HepG2 (cell line): ENCODE data around the gene SMYD2. TPM values are rescaled to one million over a fixed set of nuclear protein-coding genes. Genes with fewer than 3 reads are reported as not detected.

Source experiments
- ATAC-seq: fragments of 200-7000 bp; cut with Tn5 transposase; 3 replicates; pipeline ENCODE4 v1.9.1; 2020; ENCODE audit warnings: mild to moderate bottlenecking, moderate library complexity
- BruUV-seq: library from RNA; stranded (reverse); fragments of 400-500 nt; replicated peaks from 2 replicates; lab custom pipeline; 2021; lab: Mats Ljungman, UMichigan
- CTCF ChIA-PET: fragments of 300-600 bp; formaldehyde crosslinking; extraction: SDS; loops from one replicate; lab custom pipeline; 2021; ENCODE audit warnings: low total read pairs, inconsistent platforms, low intra/inter-chr PET ratio; lab: Yijun Ruan, JAX
- POLR2A ChIA-PET: fragments of 350-600 bp; sonication (Branson Sonifier 250); formaldehyde crosslinking; loops from one replicate; lab custom pipeline; 2020; ENCODE audit warnings: antibody characterized with exemption, inconsistent platforms; lab: Yijun Ruan, JAX
- DNase-seq: peaks from one replicate; pipeline ENCODE4 v3.0.0-alpha.2; 2015; ENCODE audit warnings: low spot score
- FAIRE-seq: peaks from 3 replicates; lab custom pipeline; 2011; peaks lifted over from hg19 to GRCh38; lab: Jason Lieb, UNC
- H2AFZ ChIP-seq: one replicate; pipeline ENCODE4 v1.6.1; 2011; ENCODE audit warnings: low read length, inconsistent platforms
- H3K27ac ChIP-seq: fragments of 300-600 bp; 3 replicates; pipeline ENCODE4 v1.8.0; 2011; ENCODE audit warnings: mixed run types, mild to moderate bottlenecking, mixed read lengths, low read length, inconsistent platforms; ENCODE audit not compliant: insufficient read depth; ENCODE audit errors: extremely low read length
- H3K27me3 ChIP-seq, 2 experiments: fragments of 200-600 bp in 1 of 2; 2 replicates in 1 of 2; 3 replicates in 1 of 2; pipeline versions ENCODE4 v1.6.0 to v1.8.0; 2011; ENCODE audit warnings: low read length in 2 of 2, mild to moderate bottlenecking in 2 of 2, moderate library complexity in 2 of 2, inconsistent platforms in 1 of 2; ENCODE audit not compliant: insufficient read depth in 2 of 2, control insufficient read depth in 1 of 2
- H3K36me3 ChIP-seq, 2 experiments: fragments of 200-600 bp in 1 of 2; replicated peaks in 1 of 2; 2 replicates in 1 of 2; 3 replicates in 1 of 2; pipeline versions ENCODE4 v1.5.1 to v1.8.0; 2011; ENCODE audit warnings: low read length in 2 of 2, inconsistent platforms in 1 of 2; ENCODE audit not compliant: insufficient read depth in 2 of 2, control insufficient read depth in 1 of 2
- H3K4me1 ChIP-seq: 2 replicates; pipeline ENCODE4 v1.5.1; 2012; ENCODE audit warnings: low read length, inconsistent platforms; ENCODE audit not compliant: insufficient read depth
- H3K4me2 ChIP-seq: 2 replicates; pipeline ENCODE4 v1.6.0; 2011; ENCODE audit warnings: low read depth, low read length, inconsistent platforms
- H3K4me3 ChIP-seq, 3 experiments: fragments of 200-600 bp in 1 of 3; sonication (generic), shearing (Covaris generic) in 1 of 3; replicated peaks in 1 of 3; 2 replicates each; pipeline ENCODE4 v1.5.1; 2011 to 2016; ENCODE audit warnings: low read length in 3 of 3, inconsistent platforms in 2 of 3, low read depth in 2 of 3, mild to moderate bottlenecking in 2 of 3, control low read depth in 1 of 3, mixed read lengths in 1 of 3; ENCODE audit not compliant: insufficient read depth in 1 of 3
- H3K79me2 ChIP-seq: one replicate; pipeline ENCODE4 v1.6.1; 2011; ENCODE audit warnings: low read length, inconsistent platforms; ENCODE audit not compliant: insufficient read depth
- H3K9ac ChIP-seq: 2 replicates; pipeline ENCODE4 v1.6.0; 2011; ENCODE audit warnings: mild to moderate bottlenecking, low read depth, low read length, inconsistent platforms; ENCODE audit not compliant: insufficient read depth
- H3K9me3 ChIP-seq: 2 replicates; pipeline ENCODE4 v1.5.1; 2012; ENCODE audit warnings: mild to moderate bottlenecking, low read length
- H4K20me1 ChIP-seq: 2 replicates; pipeline ENCODE4 v1.6.0; 2011; ENCODE audit warnings: inconsistent platforms, mild to moderate bottlenecking, low read length, moderate library complexity; ENCODE audit not compliant: insufficient read depth
- NFATC3 ChIP-seq: sonication (generic); formaldehyde crosslinking; IDR thresholded peaks from 2 replicates; pipeline ENCODE4 v1.5.1; 2020; ENCODE audit warnings: mild to moderate bottlenecking, missing genetic modification reagents
- NR1H2 ChIP-seq: sonication (generic); formaldehyde crosslinking; IDR thresholded peaks from 2 replicates; pipeline ENCODE4 v1.8.1; 2022; ENCODE audit warnings: low read depth, missing genetic modification reagents, borderline replicate concordance
- PLRG1 ChIP-seq: fragments of 450-650 bp; conservative IDR thresholded peaks from 2 replicates; pipeline ENCODE4 v1.6.1; 2016
- PRDM4 ChIP-seq: sonication (generic); formaldehyde crosslinking; IDR thresholded peaks from 2 replicates; pipeline ENCODE4 v1.9.0; 2021; ENCODE audit warnings: missing genetic modification reagents, borderline replicate concordance
- RORA ChIP-seq: sonication (generic); formaldehyde crosslinking; IDR thresholded peaks from 2 replicates; pipeline ENCODE4 v1.5.0; 2020; ENCODE audit warnings: mild to moderate bottlenecking, missing genetic modification reagents, moderate library complexity
- ZNF260 ChIP-seq: sonication (generic); formaldehyde crosslinking; IDR thresholded peaks from 2 replicates; pipeline ENCODE4 v1.4.0; 2020; ENCODE audit warnings: missing genetic modification reagents, low read depth, mild to moderate bottlenecking, borderline replicate concordance
- ZNF572 ChIP-seq: sonication (generic); formaldehyde crosslinking; IDR thresholded peaks from 2 replicates; pipeline ENCODE4 v1.5.1; 2020; ENCODE audit warnings: mild to moderate bottlenecking, missing genetic modification reagents
- ZNF75D ChIP-seq: sonication (generic); formaldehyde crosslinking; IDR thresholded peaks from 2 replicates; pipeline ENCODE4 v1.8.1; 2023; ENCODE audit warnings: missing genetic modification reagents, mild to moderate bottlenecking, borderline replicate concordance
- ZSCAN22 ChIP-seq: sonication (generic); formaldehyde crosslinking; IDR thresholded peaks from 2 replicates; pipeline ENCODE4 v1.4.0; 2020; ENCODE audit warnings: mild to moderate bottlenecking, missing genetic modification reagents
- WGBS: methylation state at CpG from one replicate; pipeline ENCODE4 v1.1.6; 2017; ENCODE audit warnings: low lambda C conversion rate; 5-methylcytosine and 5-hydroxymethylcytosine counted together
- in situ Hi-C: cut with HindIII; loops from 2 replicates; pipeline ENCODE4 v1.10.0; 2017; ENCODE audit warnings: low pct_unique_long_range_greater_than_20kb; ENCODE audit not compliant: extremely low pct_ligation_motif_present
- intact Hi-C: fragments of 100-400 bp; cut with micrococcal nuclease; formaldehyde crosslinking; loops from one replicate; pipeline ENCODE4 v1.10.0; 2022; ENCODE audit not compliant: unreplicated experiment
- polyA plus RNA-seq, 8 experiments: library from polyadenylated mRNA; depleted of rRNA in 3 of 8; stranded (reverse) in 7 of 8; unstranded in 1 of 8; fragments of >200 nt; fragmentation: Illumina TruSeq in 4 of 8; extraction: Trizol in 4 of 8; gene quantifications; 2 replicates each; pipeline versions ENCODE4 v1.2.1 to v1.2.3, GENCODE V29; 2011 to 2016; ENCODE audit warnings: low read depth in 4 of 8, missing spikeins in 1 of 8, mixed read lengths in 1 of 8; ENCODE audit not compliant: insufficient read depth in 1 of 8
- total RNA-seq, 5 experiments: library from RNA; depleted of rRNA; stranded (reverse); fragments of >200 nt; fragmentation: Illumina TruSeq; extraction: Trizol; gene quantifications; 2 replicates each; pipeline ENCODE4 v1.2.3, GENCODE V29; 2016; ENCODE audit warnings: low read depth in 1 of 5
- TF ChIP-seq, protein P1 (sequence below): IDR thresholded peaks from 2 replicates; pipeline ENCODE4 v1.4.0; 2020; ENCODE audit warnings: mild to moderate bottlenecking, missing genetic modification reagents

Gene SMYD2
- total and polyA plus RNA-seq, 2 of the 13 experiments (the other 11 are each of a cell fraction or from before 2014, with no cell fraction given): 72.7 to 139 TPM

- peaks cover 64% of the 10 kb centered on the region for H3K79me2 ChIP-seq
- ATAC-seq (no peak), DNase-seq (no peak), FAIRE-seq (no peak)
- POLR2A ChIA-PET: no interaction called here
- peaks cover 24% of the 10 kb centered on the region for H3K4me1 ChIP-seq
- no peak overlapping the region for H3K4me2 ChIP-seq
- H3K27ac ChIP-seq: no peak overlapping the region
- TF ChIP-seq PLRG1: no peak
- TF ChIP-seq ZNF75D (CRISPR knock-in tag): no peak
- TF ChIP-seq ZSCAN22: no peak
- TF ChIP-seq ZNF572 (CRISPR knock-in tag): no peak
- no peak for TF ChIP-seq NFATC3
- no peak for TF ChIP-seq PRDM4 (CRISPR knock-in tag)
- TF ChIP-seq, protein P1, sequence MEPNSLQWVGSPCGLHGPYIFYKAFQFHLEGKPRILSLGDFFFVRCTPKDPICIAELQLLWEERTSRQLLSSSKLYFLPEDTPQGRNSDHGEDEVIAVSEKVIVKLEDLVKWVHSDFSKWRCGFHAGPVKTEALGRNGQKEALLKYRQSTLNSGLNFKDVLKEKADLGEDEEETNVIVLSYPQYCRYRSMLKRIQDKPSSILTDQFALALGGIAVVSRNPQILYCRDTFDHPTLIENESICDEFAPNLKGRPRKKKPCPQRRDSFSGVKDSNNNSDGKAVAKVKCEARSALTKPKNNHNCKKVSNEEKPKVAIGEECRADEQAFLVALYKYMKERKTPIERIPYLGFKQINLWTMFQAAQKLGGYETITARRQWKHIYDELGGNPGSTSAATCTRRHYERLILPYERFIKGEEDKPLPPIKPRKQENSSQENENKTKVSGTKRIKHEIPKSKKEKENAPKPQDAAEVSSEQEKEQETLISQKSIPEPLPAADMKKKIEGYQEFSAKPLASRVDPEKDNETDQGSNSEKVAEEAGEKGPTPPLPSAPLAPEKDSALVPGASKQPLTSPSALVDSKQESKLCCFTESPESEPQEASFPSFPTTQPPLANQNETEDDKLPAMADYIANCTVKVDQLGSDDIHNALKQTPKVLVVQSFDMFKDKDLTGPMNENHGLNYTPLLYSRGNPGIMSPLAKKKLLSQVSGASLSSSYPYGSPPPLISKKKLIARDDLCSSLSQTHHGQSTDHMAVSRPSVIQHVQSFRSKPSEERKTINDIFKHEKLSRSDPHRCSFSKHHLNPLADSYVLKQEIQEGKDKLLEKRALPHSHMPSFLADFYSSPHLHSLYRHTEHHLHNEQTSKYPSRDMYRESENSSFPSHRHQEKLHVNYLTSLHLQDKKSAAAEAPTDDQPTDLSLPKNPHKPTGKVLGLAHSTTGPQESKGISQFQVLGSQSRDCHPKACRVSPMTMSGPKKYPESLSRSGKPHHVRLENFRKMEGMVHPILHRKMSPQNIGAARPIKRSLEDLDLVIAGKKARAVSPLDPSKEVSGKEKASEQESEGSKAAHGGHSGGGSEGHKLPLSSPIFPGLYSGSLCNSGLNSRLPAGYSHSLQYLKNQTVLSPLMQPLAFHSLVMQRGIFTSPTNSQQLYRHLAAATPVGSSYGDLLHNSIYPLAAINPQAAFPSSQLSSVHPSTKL (CRISPR knock-in tag): no peak
- no peak for TF ChIP-seq RORA (CRISPR knock-in tag)
- no peak for TF ChIP-seq ZNF260 (CRISPR knock-in tag)
- TF ChIP-seq NR1H2 (CRISPR knock-in tag): no peak
- H3K27me3 ChIP-seq: no peaks in the 10 kb centered on the region
- intact Hi-C loops (no loop called here), in situ Hi-C loops (no loop called here)
- WGBS: 91% methylated on average over 4 of the region's 4 CpGs
- H3K9me3 ChIP-seq: no peaks in the 10 kb centered on the region
- peaks cover 2 to 6% of the 10 kb centered on the region in 2 experiments for H3K36me3 ChIP-seq
- CTCF ChIA-PET: no interaction called here
- no TSS peak for BruUV-seq
- H2AFZ ChIP-seq: no peak overlapping the region
- H4K20me1 ChIP-seq: peaks cover 12% of the 10 kb centered on the region; the same call in 1 of the 2 replicates
- H3K4me3 ChIP-seq: no peak overlapping the region
- H3K9ac ChIP-seq: no peak overlapping the region
Observed at GRCh38 chr1:214295934-214296333, 15.0 kb downstream of the SMYD2 start.
